ENCODE measurements around the gene SLC27A1.
"Not testable (repeated sequence)": the region's sequence is repeated elsewhere in the genome, so short reads cannot be mapped to it uniquely, and the experiment has no call there.

Gene SLC27A1

GRCh38 chr19:17511724-17512573, 41.6 kb downstream of the SLC27A1 start:
- peak; percentile 85 for DNase-seq

GRCh38 chr19:17512574-17512939, 42.2 kb downstream of the SLC27A1 start:
- no peak for DNase-seq

- no peak for DNase-seq
Measured at GRCh38 chr19:17515408-17516149, 45.3 kb downstream of the SLC27A1 start.

GRCh38 chr19:17517898-17518297, 47.6 kb downstream of the SLC27A1 start:
- DNase-seq, result no peak

GRCh38 chr19:17518654-17519053, 48.3 kb downstream of the SLC27A1 start:
- DNase-seq, result not testable (repeated sequence)

- DNase-seq, result no peak
Measured at GRCh38 chr19:17519967-17520366, 49.6 kb downstream of the SLC27A1 start.

GRCh38 chr19:17520865-17521264, 50.5 kb downstream of the SLC27A1 start:
- no peak for DNase-seq

- no peak for DNase-seq
Measured at GRCh38 chr19:17522988-17523872, 52.9 kb downstream of the SLC27A1 start.

GRCh38 chr19:17524651-17525050, 54.3 kb downstream of the SLC27A1 start:
- DNase-seq, result no peak

GRCh38 chr19:17525141-17525540, 54.8 kb downstream of the SLC27A1 start:
- no peak for DNase-seq

- no peak for DNase-seq
Measured at GRCh38 chr19:17526922-17527321, 56.6 kb downstream of the SLC27A1 start.

GRCh38 chr19:17527326-17527725, 57.0 kb downstream of the SLC27A1 start:
- DNase-seq, result no peak

GRCh38 chr19:17528610-17529009, 58.3 kb downstream of the SLC27A1 start:
- DNase-seq, result no peak

- DNase-seq, result no peak
Measured at GRCh38 chr19:17529239-17530158, 59.2 kb downstream of the SLC27A1 start.

- DNase-seq, result no peak
Measured at GRCh38 chr19:17530586-17530985, 60.3 kb downstream of the SLC27A1 start.

- no peak for DNase-seq
Measured at GRCh38 chr19:17532116-17532515, 61.8 kb downstream of the SLC27A1 start.

- no peak for DNase-seq
Measured at GRCh38 chr19:17532557-17532956, 62.2 kb downstream of the SLC27A1 start.

- DNase-seq, result no peak
Measured at GRCh38 chr19:17534767-17535166, 64.4 kb downstream of the SLC27A1 start.

GRCh38 chr19:17536955-17537354, 66.6 kb downstream of the SLC27A1 start:
- no peak for DNase-seq

- no peak for DNase-seq
Measured at GRCh38 chr19:17538684-17539237, 68.4 kb downstream of the SLC27A1 start.
